Muscle layer of duodenum (tissue), 2 donors: ENCODE results near the gene SLC29A3.

ENCODE experiments used
- H3K27ac ChIP-seq: one replicate; pipeline ENCODE4 v1.7.0; 2013; ENCODE audit warnings: mild to moderate bottlenecking, low read length
- H3K27me3 ChIP-seq: one replicate; pipeline ENCODE4 v1.7.0; 2013; ENCODE audit warnings: low read depth, mild to moderate bottlenecking, control low read depth, low read length
- H3K36me3 ChIP-seq, 2 donors: one replicate each; pipeline ENCODE4 v1.7.0; 2013; ENCODE audit warnings: low read length in 2 of 2, control low read depth in 1 of 2, mild to moderate bottlenecking in 1 of 2; ENCODE audit not compliant: insufficient read depth in 2 of 2, control insufficient read depth in 1 of 2
- H3K4me1 ChIP-seq, 2 donors: one replicate each; pipeline ENCODE4 v1.7.0; 2013; ENCODE audit warnings: low read length in 2 of 2, mild to moderate bottlenecking in 2 of 2, control low read depth in 1 of 2, moderate library complexity in 1 of 2; ENCODE audit not compliant: insufficient read depth in 2 of 2, control insufficient read depth in 1 of 2
- H3K4me3 ChIP-seq, 2 donors: one replicate each; pipeline ENCODE4 v1.7.0; 2013; ENCODE audit warnings: low read length in 2 of 2, low read depth in 1 of 2, mild to moderate bottlenecking in 1 of 2
- H3K9me3 ChIP-seq, 2 donors: one replicate each; pipeline ENCODE4 v1.7.0; 2013; ENCODE audit warnings: low read length in 2 of 2, control low read depth in 1 of 2, mild to moderate bottlenecking in 1 of 2; ENCODE audit not compliant: control insufficient read depth in 1 of 2
- donor health status: healthy.

Gene SLC29A3

DNA sequence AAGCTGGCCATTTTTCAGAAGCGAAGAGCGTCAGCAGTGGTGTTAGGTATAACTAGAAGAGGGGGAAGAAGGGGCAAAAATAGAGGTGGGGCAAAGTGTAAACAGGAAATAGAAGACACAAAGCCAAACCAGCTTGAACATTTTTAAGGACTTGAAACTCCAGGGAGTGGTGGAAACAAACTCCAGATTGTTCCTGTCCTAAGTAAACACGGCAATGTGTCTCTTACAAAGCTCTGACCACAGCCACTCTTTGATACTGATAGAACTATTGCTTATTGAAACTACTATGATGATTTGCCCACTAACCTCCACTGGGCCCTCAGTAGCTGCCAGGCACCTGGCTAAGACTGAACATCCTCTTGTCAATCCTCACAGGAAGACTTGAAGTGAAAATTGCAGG is 56.9 kb downstream of the SLC29A3 start:
- H3K9me3 ChIP-seq, result no peaks in the 10 kb centered on the region
- no peak overlapping the region for H3K27ac ChIP-seq
- no peaks in the 10 kb centered on the region for H3K36me3 ChIP-seq
- H3K4me1 ChIP-seq, result peaks cover 0 to 7% of the 10 kb centered on the region in 2 donors
- no peak overlapping the region for H3K4me3 ChIP-seq
- H3K27me3 ChIP-seq, result no peaks in the 10 kb centered on the region

DNA sequence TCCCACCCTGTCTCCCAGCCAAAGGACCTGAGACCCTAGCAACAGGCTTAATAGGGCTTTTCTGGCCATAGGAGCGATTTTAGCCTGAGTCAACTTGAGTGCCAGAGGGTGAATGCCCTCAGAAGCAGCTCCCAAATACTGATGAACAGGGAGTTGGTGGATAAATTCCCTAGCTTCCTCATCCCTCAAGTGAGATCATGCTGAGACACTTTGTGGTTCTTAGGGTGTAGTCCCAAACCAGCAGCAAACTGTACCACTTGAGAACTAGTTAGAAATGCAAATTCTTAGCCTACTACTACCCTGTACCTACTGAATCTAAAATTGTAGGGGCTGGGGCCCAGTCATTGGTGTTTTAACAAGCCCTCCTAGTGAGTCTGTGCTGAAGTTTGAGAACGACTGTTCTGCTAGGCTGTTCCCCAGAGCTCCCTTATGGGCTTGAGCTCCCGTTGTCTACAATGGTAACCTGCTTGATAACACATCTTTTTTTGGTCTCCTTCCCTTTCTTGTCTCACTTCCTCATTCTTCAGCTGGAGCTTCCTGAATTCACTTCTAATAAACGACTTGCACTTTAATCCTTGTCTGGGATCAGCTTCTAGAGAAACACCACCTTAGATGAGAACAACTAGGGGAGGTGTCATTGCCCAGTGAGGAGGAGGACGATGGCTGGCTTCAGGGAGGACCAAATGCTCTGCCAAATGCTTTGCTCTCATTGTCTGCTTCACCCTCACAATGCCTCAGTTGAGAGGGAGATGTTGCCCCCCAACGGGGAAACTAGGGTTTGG is 59.5 kb downstream of the SLC29A3 start:
- Histone ChIP-seq H3K27ac (no peak overlapping the region), H3K9me3 (no peaks in the 10 kb centered on the region), H3K4me3 (no peak overlapping the region), H3K36me3 (no peaks in the 10 kb centered on the region), H3K27me3 (no peaks in the 10 kb centered on the region), H3K4me1 (peaks cover 0 to 7% of the 10 kb centered on the region in 2 donors)

DNA sequence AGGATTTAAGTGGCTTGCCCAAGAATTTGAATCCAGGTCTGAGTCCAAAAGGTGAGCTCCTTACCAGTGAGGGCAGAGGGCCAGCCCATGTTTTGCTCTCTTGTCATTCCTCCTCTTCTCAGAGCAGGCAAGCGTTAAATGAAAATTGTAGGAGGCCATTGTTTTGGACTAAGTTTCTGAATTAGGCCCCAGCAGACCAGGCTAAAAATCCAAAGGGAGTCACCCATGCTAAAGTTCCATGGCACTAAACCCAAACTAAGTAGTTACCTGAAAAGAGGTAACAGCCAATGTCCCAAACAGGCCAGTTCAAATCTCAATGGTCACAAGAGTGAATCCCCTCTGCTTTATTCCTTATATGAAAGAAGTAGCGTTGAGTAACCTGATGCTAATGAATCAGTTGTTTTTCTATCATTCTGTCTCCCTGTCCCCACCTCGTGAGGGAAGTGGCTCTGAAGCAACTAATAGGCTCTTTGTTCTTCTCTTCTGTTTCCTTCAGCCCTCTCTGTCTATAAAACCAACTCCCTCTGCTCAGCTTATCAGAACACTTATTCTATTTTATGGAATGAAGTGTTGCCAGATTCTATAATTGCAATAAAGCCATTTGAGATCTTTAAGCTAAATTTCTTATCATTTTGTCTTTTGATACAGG is 60.2 kb downstream of the SLC29A3 start:
- Histone ChIP-seq H3K9me3 (no peaks in the 10 kb centered on the region), H3K27me3 (no peaks in the 10 kb centered on the region), H3K27ac (no peak overlapping the region), H3K4me3 (no peak overlapping the region), H3K36me3 (no peaks in the 10 kb centered on the region), H3K4me1 (peaks cover 0 to 7% of the 10 kb centered on the region in 2 donors)

DNA sequence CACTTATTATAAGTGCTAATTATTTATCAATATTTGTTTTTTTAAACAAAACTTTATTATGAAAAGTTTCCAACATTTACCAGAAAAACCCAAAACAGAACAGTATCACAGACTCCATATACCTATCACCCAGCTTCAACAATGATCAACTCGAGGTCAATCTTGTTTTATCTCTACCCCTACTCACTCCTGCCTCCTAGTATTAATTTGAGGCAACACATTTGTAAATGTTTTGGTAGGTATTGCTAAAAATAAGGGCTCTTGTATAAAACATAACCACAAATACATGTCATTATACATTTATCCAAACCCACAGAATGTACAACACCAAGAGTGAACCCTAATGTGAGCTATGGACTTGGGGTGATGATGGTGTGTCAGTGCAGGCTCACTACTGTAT is 61.8 kb downstream of the SLC29A3 start:
- peaks cover 0 to 7% of the 10 kb centered on the region in 2 donors for H3K4me1 ChIP-seq
- H3K9me3 ChIP-seq, result no peaks in the 10 kb centered on the region
- H3K4me3 ChIP-seq, result no peak overlapping the region
- no peaks in the 10 kb centered on the region for H3K36me3 ChIP-seq
- H3K27me3 ChIP-seq, result no peaks in the 10 kb centered on the region
- H3K27ac ChIP-seq, result no peak overlapping the region

DNA sequence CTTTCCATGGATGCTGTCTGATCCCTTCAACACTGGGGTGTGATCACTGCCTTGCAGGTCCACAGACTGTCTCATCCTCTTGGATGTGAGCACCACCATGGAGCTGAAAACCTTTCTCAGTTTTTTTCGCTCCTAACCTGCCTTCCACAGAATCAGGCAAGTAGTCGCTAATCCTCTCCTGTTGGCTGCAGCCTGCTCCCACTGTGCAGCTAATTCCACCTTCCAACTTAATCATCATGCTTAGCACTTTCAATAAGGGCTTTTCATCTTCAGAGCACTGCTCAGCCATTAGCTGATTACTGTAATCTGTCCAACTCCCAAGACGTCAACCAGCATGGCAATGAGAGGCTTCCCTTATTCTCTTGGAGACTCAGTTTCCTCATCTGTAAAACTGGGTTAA is 62.6 kb downstream of the SLC29A3 start:
- no peak overlapping the region for H3K4me3 ChIP-seq
- peaks cover 0 to 5% of the 10 kb centered on the region in 2 donors for H3K4me1 ChIP-seq
- no peaks in the 10 kb centered on the region for H3K27me3 ChIP-seq
- no peaks in the 10 kb centered on the region for H3K36me3 ChIP-seq
- no peaks in the 10 kb centered on the region for H3K9me3 ChIP-seq
- no peak overlapping the region for H3K27ac ChIP-seq

DNA sequence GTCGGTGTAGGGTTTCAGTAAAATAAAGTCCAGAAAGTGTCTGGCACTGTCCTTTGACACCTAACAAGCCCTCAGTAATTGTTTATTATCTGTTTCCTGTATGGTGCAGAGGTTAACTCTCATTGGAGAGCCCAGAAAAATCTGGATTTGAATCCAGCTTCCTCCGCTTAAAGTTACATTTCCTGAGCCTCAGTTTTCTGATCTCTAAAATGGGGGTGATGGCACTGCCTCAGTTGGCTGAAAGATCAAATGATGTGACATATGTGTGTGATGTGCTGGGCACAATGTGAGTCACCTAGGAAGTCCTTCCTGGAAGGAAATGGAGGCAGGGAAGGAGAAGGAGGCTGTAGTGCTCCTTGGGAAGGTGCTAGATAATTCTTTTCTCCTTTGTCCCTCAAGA is 63.0 kb downstream of the SLC29A3 start:
- H3K27me3 ChIP-seq, result no peaks in the 10 kb centered on the region
- H3K36me3 ChIP-seq, result no peaks in the 10 kb centered on the region
- no peak overlapping the region for H3K27ac ChIP-seq
- H3K4me1 ChIP-seq, result peaks cover 0 to 1% of the 10 kb centered on the region in 2 donors
- H3K4me3 ChIP-seq, result no peak overlapping the region
- no peaks in the 10 kb centered on the region for H3K9me3 ChIP-seq

DNA sequence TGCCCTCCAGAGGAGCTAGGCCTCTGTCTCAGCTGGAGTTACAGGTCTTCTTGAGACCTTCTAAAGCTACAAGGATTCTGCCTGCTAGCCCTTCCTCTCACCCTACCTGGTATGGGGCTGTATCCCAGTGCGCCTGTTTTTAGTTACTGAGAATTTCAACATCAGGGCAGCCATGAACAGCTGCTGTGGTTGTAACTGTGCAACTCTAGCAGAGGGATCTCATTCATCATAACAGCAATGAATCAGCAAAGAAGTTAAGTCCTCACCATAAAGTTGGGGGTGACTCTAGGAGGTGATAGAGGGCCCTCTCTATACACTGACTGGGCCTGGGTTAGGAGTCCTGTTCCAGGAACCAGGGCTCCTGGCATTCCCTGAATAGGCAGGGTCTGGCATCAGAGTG is 63.7 kb downstream of the SLC29A3 start:
- Histone ChIP-seq H3K27me3 (no peaks in the 10 kb centered on the region), H3K9me3 (no peaks in the 10 kb centered on the region)

DNA sequence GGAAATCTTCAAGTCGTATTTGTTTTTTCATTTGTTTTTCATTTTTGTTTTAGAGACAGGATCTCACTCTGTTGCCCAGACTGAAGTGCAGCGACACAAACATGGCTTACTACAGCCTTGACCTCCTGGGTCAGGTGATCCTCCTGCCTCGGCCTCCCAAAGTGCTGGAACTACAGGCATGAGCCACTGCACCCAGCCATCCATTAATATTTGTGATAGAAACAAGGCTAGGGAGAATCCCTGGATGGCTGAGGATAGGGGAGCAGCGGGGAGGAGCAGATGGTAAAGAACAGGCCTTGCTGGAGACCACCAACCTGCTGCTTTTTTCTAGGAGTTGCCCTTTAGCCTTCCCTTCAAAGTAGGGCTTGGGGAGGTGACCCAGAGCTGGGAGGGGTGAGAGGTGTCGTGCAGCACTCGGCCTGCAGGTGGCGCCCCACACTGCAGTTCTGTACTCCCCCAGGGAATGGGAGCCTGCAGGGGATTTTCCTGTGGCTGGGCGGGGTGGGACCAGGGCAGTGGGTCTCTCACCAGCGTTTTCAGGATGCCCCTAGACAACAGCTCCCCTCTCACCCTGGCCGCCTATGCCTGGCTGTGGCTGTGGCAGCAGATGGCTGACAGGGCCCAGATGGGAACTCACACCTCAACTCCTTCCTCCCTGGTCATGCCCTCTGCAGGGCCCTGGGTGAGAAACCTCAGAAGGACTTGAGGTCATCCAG is 65.1 kb downstream of the SLC29A3 start:
- H3K36me3 ChIP-seq, result no peaks in the 10 kb centered on the region
- no peak overlapping the region for H3K27ac ChIP-seq
- no peaks in the 10 kb centered on the region for H3K27me3 ChIP-seq
- no peak overlapping the region for H3K4me3 ChIP-seq
- H3K4me1 ChIP-seq, result no peaks in the 10 kb centered on the region
- H3K9me3 ChIP-seq, result no peaks in the 10 kb centered on the region

More for the DNA sequence above, 63.7 kb downstream of the SLC29A3 start:
- Histone ChIP-seq H3K27ac (no peak overlapping the region), H3K4me3 (no peak overlapping the region), H3K4me1 (no peaks in the 10 kb centered on the region), H3K36me3 (no peaks in the 10 kb centered on the region)

DNA sequence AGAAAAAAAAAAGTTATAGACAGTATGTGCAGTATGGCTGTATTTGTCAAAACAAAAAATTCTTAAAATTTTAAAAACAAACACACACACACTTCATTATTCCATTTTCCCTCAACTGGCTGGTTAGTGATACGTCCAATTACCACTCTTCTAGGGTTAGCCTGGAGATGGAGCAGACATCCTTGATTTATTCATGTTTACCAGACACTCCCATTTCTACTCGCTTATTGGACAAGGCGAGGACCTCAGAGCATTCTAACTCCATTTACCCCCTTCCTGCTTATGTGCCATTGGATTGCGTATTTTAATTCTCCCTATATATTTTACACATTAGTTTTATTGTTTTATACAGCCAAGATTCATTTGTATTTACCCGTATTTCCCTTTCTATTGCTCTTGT is 69.1 kb downstream of the SLC29A3 start:
- Histone ChIP-seq H3K27me3 (no peaks in the 10 kb centered on the region), H3K4me1 (no peaks in the 10 kb centered on the region), H3K36me3 (no peaks in the 10 kb centered on the region), H3K4me3 (no peak overlapping the region), H3K9me3 (no peaks in the 10 kb centered on the region), H3K27ac (no peak overlapping the region)

DNA sequence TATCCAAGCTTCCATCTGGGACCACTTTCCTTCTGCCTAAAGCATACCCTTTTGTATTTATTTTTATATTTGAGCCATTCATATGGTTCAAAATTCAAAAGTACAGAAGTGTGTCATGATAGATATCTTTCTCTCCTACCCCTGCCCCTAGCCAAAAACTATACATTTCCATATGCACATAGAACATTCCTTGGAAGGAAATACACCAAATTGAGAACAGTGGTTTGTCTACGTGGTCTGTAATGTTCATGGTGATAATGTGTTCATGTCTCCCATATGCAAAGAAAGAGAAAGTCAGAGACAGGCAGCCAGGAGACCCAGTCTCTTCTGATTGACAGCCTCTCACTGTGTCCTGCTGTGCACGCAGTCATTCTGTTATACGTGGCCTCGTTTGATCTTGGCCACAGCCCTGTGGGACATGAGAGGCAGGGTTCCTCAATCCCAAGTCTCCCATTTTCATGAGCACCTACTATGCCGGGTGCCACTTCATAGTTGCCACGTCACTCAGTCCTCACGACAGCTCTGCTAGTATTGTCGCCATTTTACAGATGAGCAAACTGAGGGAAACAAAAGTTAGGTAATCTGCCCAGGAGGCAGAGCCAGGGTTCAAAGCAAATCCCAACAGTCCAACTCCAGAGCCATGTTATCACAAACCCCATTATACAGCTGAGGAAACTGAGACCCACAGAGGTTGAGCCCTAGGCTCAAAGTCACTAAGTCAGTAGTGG is 69.7 kb downstream of the SLC29A3 start:
- H3K4me1 ChIP-seq, result no peaks in the 10 kb centered on the region
- no peaks in the 10 kb centered on the region for H3K9me3 ChIP-seq
- no peaks in the 10 kb centered on the region for H3K36me3 ChIP-seq
- no peaks in the 10 kb centered on the region for H3K27me3 ChIP-seq
- H3K4me3 ChIP-seq, result no peak overlapping the region
- H3K27ac ChIP-seq, result no peak overlapping the region
